GM21367 (cell line): ENCODE results near the gene TBL1X.
"Not testable (repeated sequence)": the region's sequence is repeated elsewhere in the genome, so short reads cannot be mapped to it uniquely, and the experiment has no call there.

Experiments
- ATAC-seq: cut with Tn5 transposase; IDR thresholded peaks from one replicate; pipeline ENCODE4 v1.9.1; 2021; ENCODE audit not compliant: unreplicated experiment

The TBL1X gene

GRCh38 chrX:9464435-9465371, at the start of gene TBL1X:
Gene TBL1X (plus strand): TSS chrX:9465058. CDS start chrX:9653587, 188,529 bp downstream.
- ATAC-seq, result peak; percentile 32

GRCh38 chrX:9416562-9417348, 48.1 kb upstream of the TBL1X start:
- ATAC-seq, result no peak

GRCh38 chrX:9418262-9418661, 46.6 kb upstream of the TBL1X start:
- no peak for ATAC-seq

- no peak for ATAC-seq
Measured at GRCh38 chrX:9420275-9421265, 44.3 kb upstream of the TBL1X start.

- no peak for ATAC-seq
Measured at GRCh38 chrX:9429767-9430166, 35.1 kb upstream of the TBL1X start.

- no peak for ATAC-seq
Measured at GRCh38 chrX:9430346-9430921, 34.4 kb upstream of the TBL1X start.

- ATAC-seq, result no peak
Measured at GRCh38 chrX:9431281-9431680, 33.6 kb upstream of the TBL1X start.

- no peak for ATAC-seq
Measured at GRCh38 chrX:9433596-9433995, 31.3 kb upstream of the TBL1X start.

- ATAC-seq, result no peak
Measured at GRCh38 chrX:9434051-9434550, 30.8 kb upstream of the TBL1X start.

- not testable (repeated sequence) for ATAC-seq
Measured at GRCh38 chrX:9435086-9435485, 29.8 kb upstream of the TBL1X start.

- ATAC-seq, result no peak
Measured at GRCh38 chrX:9436812-9437211, 28.0 kb upstream of the TBL1X start.

- no peak for ATAC-seq
Measured at GRCh38 chrX:9438933-9439494, 25.8 kb upstream of the TBL1X start.

- no peak for ATAC-seq
Measured at GRCh38 chrX:9440116-9440844, 24.6 kb upstream of the TBL1X start.

GRCh38 chrX:9442056-9442455, 22.8 kb upstream of the TBL1X start:
- ATAC-seq, result no peak

- ATAC-seq, result no peak
Measured at GRCh38 chrX:9443327-9443726, 21.5 kb upstream of the TBL1X start.

GRCh38 chrX:9447906-9448305, 17.0 kb upstream of the TBL1X start:
- no peak for ATAC-seq

- ATAC-seq, result no peak
Measured at GRCh38 chrX:9456250-9457074, 8.4 kb upstream of the TBL1X start.

GRCh38 chrX:9458034-9458433, 6.8 kb upstream of the TBL1X start:
- ATAC-seq, result not testable (repeated sequence)
